GM12875 (cell line): ENCODE measurements around the gene VSTM2B.

Source experiments
- H3K4me3 ChIP-seq: one replicate; pipeline ENCODE4 v1.5.1; 2011; ENCODE audit warnings: low read depth, low read length, control low read depth
- TF ChIP-seq, protein P1 (sequence below): IDR thresholded peaks from 2 replicates; pipeline ENCODE4 v1.5.1; 2011; ENCODE audit warnings: low read depth, mild to moderate bottlenecking, control low read depth, inconsistent platforms, low read length, moderate library complexity, borderline replicate concordance; ENCODE audit not compliant: insufficient read depth

Gene VSTM2B

DNA sequence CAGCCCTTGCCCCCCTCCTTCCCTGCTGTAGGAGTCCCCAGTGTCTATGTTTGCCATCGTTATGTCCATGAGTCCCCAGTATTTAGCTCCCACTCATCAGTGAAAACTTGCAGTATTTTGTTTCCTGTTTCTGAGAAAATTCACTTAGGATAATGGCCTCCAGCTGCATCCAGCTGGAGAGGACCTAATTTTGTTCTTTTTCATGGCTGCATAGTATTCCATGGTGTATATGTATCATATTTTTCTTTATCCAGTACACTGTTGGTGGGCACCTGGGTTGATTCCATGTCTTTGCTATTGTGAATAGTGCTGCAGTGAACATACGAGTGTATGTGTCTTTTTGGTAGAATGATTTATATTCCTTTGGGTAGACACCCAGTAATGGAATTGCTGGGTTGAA lies 62.3 kb downstream of the VSTM2B start:
- TF ChIP-seq, protein P1, sequence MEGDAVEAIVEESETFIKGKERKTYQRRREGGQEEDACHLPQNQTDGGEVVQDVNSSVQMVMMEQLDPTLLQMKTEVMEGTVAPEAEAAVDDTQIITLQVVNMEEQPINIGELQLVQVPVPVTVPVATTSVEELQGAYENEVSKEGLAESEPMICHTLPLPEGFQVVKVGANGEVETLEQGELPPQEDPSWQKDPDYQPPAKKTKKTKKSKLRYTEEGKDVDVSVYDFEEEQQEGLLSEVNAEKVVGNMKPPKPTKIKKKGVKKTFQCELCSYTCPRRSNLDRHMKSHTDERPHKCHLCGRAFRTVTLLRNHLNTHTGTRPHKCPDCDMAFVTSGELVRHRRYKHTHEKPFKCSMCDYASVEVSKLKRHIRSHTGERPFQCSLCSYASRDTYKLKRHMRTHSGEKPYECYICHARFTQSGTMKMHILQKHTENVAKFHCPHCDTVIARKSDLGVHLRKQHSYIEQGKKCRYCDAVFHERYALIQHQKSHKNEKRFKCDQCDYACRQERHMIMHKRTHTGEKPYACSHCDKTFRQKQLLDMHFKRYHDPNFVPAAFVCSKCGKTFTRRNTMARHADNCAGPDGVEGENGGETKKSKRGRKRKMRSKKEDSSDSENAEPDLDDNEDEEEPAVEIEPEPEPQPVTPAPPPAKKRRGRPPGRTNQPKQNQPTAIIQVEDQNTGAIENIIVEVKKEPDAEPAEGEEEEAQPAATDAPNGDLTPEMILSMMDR = no peak
- H3K4me3 ChIP-seq = no peak overlapping the region

DNA sequence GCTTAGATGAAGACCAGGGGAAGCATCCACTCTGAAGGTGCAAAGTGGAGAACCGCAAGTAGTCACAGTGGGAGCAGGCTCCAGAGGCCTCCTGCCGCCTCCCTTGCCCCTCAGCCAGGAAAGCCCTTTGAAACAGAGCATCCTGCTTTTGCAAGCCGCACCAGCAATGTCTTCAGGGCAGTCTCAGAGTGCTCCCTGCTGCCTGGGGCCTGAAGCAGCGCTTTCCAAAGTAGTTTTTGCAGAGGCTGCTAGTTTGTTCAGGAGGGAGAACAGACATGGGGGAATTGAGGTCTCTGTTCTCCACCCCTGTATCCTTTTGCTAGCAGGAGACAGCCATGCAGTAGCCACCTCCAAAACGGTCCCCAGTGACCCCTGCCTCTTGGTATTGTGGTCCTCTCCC lies 64.5 kb downstream of the VSTM2B start:
- TF ChIP-seq, protein P1 = no peak
- no peak overlapping the region for H3K4me3 ChIP-seq

DNA sequence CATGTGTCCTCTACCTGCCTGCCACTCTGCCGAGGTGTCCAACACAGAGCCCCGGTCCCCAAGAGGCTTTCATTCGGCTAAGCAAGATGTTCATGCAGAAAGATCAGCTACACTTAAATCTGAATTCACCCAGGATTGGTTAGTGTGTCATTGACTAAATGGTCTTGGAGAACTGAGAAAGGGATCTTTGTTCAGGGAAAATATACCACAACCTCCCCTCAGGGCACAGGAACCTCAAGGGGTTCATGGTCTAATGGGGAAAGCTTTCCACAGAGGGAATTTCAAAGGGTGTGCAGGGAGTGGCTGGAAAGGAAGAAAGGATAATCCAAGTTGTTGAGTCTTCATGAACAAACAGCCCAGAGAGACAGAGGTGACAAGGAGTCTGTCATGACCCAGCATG lies 65.9 kb downstream of the VSTM2B start:
- no peak overlapping the region for H3K4me3 ChIP-seq
- TF ChIP-seq, protein P1 = no peak

DNA sequence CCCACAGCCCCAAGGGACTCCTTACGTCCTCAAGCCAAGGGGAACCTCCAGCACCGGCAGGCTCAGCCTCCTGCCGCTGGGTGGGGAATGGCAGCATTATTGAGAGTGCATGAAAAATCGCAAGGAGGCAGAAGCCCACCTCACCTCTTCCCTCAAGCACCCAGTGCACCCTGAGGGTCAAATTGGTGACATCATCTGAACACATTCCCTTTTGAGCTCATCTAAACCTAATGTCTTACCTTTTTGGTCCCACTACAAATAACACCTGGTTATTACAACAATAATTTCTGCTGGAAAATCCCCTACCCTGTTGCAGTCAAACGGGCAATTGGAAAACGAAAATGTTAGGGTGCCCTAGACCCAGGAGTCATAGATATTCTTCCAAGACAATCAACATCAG lies 68.1 kb downstream of the VSTM2B start:
- H3K4me3 ChIP-seq = no peak overlapping the region
- TF ChIP-seq, protein P1 = no peak

DNA sequence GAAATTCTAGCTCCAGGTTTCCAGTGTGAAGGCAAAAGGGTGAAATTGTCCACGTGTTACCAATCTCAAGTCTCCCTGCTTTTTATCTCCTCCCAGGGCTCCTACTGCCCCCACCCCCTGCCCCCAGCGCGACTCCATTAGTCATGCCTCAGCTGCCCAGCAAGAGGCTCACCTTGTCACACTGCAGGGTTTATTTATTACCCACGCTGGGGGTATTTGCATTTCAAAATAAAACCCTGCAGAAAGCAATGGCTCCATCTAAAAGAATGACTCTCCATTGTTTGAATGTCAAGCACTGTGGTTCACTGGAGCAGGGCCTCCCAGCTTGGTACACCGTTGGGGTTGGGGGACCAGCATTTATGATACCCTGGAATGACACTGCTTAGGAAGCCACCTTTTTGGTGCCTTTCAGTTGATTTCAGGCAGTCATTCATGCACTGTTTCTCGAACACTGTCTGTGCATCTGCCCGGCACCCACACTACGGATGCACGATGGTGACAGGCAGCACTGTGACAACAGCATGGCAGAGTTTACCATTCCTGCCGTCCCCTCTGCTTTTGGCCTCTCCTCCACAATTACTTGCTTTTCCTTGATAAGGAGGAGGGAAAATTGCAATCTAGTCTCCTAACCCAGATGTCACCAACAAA lies 70.4 kb downstream of the VSTM2B start:
- no peak overlapping the region for H3K4me3 ChIP-seq
- TF ChIP-seq, protein P1 = no peak

DNA sequence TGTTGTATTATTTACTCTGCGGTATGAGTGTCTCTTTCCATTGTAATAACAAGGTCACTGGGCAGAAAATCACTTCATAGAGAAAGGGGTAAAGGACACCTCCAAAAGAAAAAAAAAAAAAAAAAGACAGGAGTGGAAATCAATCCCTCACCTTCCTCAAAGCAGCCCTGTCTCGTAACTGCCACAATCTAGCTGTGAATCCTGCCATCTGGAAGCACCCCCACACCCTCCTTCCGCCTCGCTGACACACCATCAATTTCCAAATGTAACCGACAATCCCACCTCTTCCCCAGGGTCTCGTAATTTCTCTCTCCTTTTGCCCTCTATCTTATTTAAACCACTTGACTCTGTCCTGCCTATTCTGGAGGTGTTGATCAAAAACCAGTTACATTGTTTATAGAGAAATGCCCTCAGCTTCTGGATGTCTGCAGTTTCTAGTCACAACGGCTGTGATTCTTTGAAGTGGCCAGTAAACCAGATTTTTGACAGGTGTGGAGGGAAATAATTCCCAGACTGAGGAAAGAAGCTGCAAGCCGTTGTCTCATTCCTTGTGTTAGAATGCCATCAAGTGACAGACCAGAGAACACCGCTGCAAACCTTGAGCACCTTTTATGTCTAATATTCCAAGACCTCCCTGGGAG lies 71.2 kb downstream of the VSTM2B start:
- TF ChIP-seq, protein P1 = no peak; the same call in 1 of the 2 replicates
- no peak overlapping the region for H3K4me3 ChIP-seq

DNA sequence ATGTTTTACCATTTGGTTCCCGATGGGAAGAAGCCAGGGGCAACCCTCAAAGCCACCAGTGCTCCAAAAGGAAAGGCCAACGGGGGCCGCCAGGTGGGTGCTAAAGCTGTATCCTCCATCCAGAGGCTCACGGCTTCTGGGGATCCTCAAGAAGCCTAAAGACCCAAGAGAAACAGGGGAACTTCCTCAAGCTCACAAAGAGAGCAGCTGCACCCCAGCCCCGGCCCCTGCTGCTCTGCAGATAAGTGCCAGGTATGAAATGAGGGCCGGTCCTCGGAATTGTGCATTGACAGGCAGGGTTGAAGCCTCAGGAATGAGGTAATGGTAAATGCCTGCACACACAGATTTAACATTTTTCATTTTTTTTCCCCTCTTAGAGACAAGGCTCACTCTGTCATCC lies 72.2 kb downstream of the VSTM2B start:
- TF ChIP-seq, protein P1 = no peak

More for the DNA sequence above, 72.2 kb downstream of the VSTM2B start:
- no peak overlapping the region for H3K4me3 ChIP-seq
